OCI-LY1 (cell line): ENCODE results near the gene SSC4D.

Source experiments
- H2AFZ ChIP-seq: fragments of 200-600 bp; sonication (generic), shearing (Covaris generic); 2 replicates; pipeline ENCODE4 v1.6.0; 2014; ENCODE audit warnings: antibody characterized with exemption, mild to moderate bottlenecking, low read length
- H3F3A ChIP-seq: fragments of 200-600 bp; sonication (generic), shearing (Covaris generic); 2 replicates; pipeline ENCODE4 v1.6.0; 2014; ENCODE audit warnings: mild to moderate bottlenecking, antibody characterized with exemption, low read length, moderate library complexity; ENCODE audit not compliant: insufficient read depth
- H3K27ac ChIP-seq: fragments of 200-600 bp; sonication (generic); 2 replicates; pipeline ENCODE4 v1.5.1; 2014; ENCODE audit warnings: low read length, mixed run types, mild to moderate bottlenecking, low read depth; ENCODE audit not compliant: poor library complexity, severe bottlenecking
- H3K27me3 ChIP-seq: fragments of 200-600 bp; sonication (generic); 2 replicates; pipeline ENCODE4 v1.6.0; 2014; ENCODE audit warnings: antibody characterized with exemption, mild to moderate bottlenecking, low read length, moderate library complexity; ENCODE audit not compliant: insufficient read depth
- H3K36me3 ChIP-seq: fragments of 200-600 bp; sonication (generic); 2 replicates; pipeline ENCODE4 v1.6.1; 2014; ENCODE audit warnings: mild to moderate bottlenecking, antibody characterized with exemption, low read length, moderate library complexity, mixed read lengths; ENCODE audit not compliant: insufficient read depth
- H3K4me1 ChIP-seq: fragments of 200-600 bp; sonication (generic); 2 replicates; pipeline ENCODE4 v1.5.1; 2014; ENCODE audit warnings: mild to moderate bottlenecking, low read length, moderate library complexity; ENCODE audit not compliant: insufficient read depth, severe bottlenecking
- H3K4me2 ChIP-seq: fragments of 200-600 bp; sonication (generic), shearing (Covaris generic); 2 replicates; pipeline ENCODE4 v1.6.1; 2014; ENCODE audit warnings: low read length
- H3K4me3 ChIP-seq: fragments of 200-600 bp; sonication (generic); 2 replicates; pipeline ENCODE4 v1.5.1; 2014; ENCODE audit warnings: low read length, low read depth, mild to moderate bottlenecking, mixed read lengths; ENCODE audit not compliant: poor library complexity, severe bottlenecking
- H3K79me2 ChIP-seq: fragments of 200-600 bp; shearing (Covaris generic); 2 replicates; pipeline ENCODE4 v1.6.1; 2016; ENCODE audit warnings: mixed run types, low read length, mixed read lengths; ENCODE audit not compliant: insufficient read depth
- H3K9ac ChIP-seq: fragments of 200-600 bp; sonication (generic), shearing (Covaris generic); 2 replicates; pipeline ENCODE4 v1.6.1; 2014; ENCODE audit warnings: mild to moderate bottlenecking, low read length, mixed read lengths
- H3K9me2 ChIP-seq: fragments of 200-600 bp; sonication (generic), shearing (Covaris generic); 2 replicates; pipeline ENCODE4 v1.6.1; 2014; ENCODE audit warnings: low read depth, mild to moderate bottlenecking, low read length, mixed read lengths
- H3K9me3 ChIP-seq: fragments of 200-600 bp; shearing (Covaris generic); 2 replicates; pipeline ENCODE4 v1.6.1; 2014; ENCODE audit warnings: low read length, mixed read lengths
- H4K20me1 ChIP-seq: fragments of 200-600 bp; sonication (generic), shearing (Covaris generic); 2 replicates; pipeline ENCODE4 v1.6.0; 2016; ENCODE audit warnings: mild to moderate bottlenecking, low read length; ENCODE audit not compliant: insufficient read depth
- EZH2 ChIP-seq: fragments of 200-600 bp; sonication (generic), shearing (Covaris generic); IDR thresholded peaks from 2 replicates; pipeline ENCODE4 v1.8.0; 2017; ENCODE audit warnings: borderline replicate concordance, mixed run types, mild to moderate bottlenecking, antibody characterized with exemption, low read length, moderate library complexity, mixed read lengths
- TF ChIP-seq, protein P1 (sequence below): fragments of 200-600 bp; sonication (generic), shearing (Covaris generic); IDR thresholded peaks from 2 replicates; pipeline ENCODE4 v1.5.1; 2017; ENCODE audit warnings: mild to moderate bottlenecking, antibody characterized with exemption, low read length, moderate library complexity, mixed read lengths

The SSC4D gene

DNA sequence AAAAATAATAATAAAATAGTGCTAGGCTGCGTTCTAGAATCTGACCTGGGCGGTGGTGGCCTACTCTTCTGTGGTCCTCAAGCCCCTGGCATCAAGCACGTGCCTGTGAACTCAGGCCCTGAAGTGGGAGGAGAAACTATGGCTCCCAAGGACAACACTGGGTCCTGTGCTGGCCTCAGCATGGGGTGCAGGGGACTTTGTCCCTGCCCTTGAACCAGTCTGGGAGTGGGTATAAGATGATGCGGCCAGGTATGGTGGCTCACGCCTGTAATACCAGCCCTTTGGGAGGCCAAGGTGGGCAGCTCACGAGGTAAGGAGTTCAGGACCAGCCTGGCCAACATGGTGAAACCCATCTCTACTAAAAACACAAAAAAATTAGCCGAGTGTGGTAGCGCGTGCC, 20.7 kb upstream of the SSC4D start:
- H3K9me3 ChIP-seq, result no peaks in the 10 kb centered on the region
- H3K36me3 ChIP-seq, result no peaks in the 10 kb centered on the region
- H3K4me2 ChIP-seq, result no peak overlapping the region
- H2AFZ ChIP-seq, result no peak overlapping the region
- H3F3A ChIP-seq, result no peaks in the 10 kb centered on the region
- no peak for TF ChIP-seq EZH2
- TF ChIP-seq, protein P1, sequence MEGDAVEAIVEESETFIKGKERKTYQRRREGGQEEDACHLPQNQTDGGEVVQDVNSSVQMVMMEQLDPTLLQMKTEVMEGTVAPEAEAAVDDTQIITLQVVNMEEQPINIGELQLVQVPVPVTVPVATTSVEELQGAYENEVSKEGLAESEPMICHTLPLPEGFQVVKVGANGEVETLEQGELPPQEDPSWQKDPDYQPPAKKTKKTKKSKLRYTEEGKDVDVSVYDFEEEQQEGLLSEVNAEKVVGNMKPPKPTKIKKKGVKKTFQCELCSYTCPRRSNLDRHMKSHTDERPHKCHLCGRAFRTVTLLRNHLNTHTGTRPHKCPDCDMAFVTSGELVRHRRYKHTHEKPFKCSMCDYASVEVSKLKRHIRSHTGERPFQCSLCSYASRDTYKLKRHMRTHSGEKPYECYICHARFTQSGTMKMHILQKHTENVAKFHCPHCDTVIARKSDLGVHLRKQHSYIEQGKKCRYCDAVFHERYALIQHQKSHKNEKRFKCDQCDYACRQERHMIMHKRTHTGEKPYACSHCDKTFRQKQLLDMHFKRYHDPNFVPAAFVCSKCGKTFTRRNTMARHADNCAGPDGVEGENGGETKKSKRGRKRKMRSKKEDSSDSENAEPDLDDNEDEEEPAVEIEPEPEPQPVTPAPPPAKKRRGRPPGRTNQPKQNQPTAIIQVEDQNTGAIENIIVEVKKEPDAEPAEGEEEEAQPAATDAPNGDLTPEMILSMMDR, result no peak
- no peaks in the 10 kb centered on the region; the same call in 1 of the 2 replicates for H3K27me3 ChIP-seq
- no peak overlapping the region for H3K27ac ChIP-seq
- H4K20me1 ChIP-seq, result no peaks in the 10 kb centered on the region
- H3K79me2 ChIP-seq, result no peaks in the 10 kb centered on the region
- H3K4me1 ChIP-seq, result no peaks in the 10 kb centered on the region
- H3K9ac ChIP-seq, result no peak overlapping the region
- no peaks in the 10 kb centered on the region for H3K9me2 ChIP-seq
- no peak overlapping the region for H3K4me3 ChIP-seq

- Histone ChIP-seq H4K20me1 (no peaks in the 10 kb centered on the region), H3K9ac (no peak overlapping the region), H2AFZ (no peak overlapping the region), H3K9me2 (no peaks in the 10 kb centered on the region), H3K27me3 (no peaks in the 10 kb centered on the region; the same call in 1 of the 2 replicates), H3K79me2 (no peaks in the 10 kb centered on the region), H3F3A (no peaks in the 10 kb centered on the region), H3K27ac (no peak overlapping the region), H3K4me1 (no peaks in the 10 kb centered on the region), H3K9me3 (no peaks in the 10 kb centered on the region), H3K36me3 (no peaks in the 10 kb centered on the region), H3K4me3 (no peak overlapping the region), H3K4me2 (no peak overlapping the region)
- TF ChIP-seq EZH2, result no peak
- TF ChIP-seq, protein P1, result no peak
These were observed 19.6 kb upstream of the SSC4D start for GRCh38 chr7:76428868-76429805.

GRCh38 chr7:76428149-76428823, 18.8 kb upstream of the SSC4D start:
- Histone ChIP-seq H3K9ac (no peak overlapping the region), H3K27ac (no peak overlapping the region)
- TF ChIP-seq, protein P1, result no peak
- no peak for TF ChIP-seq EZH2

More at GRCh38 chr7:76428149-76428823, 18.8 kb upstream of the SSC4D start:
- no peaks in the 10 kb centered on the region for H3K79me2 ChIP-seq
- no peaks in the 10 kb centered on the region for H3K9me3 ChIP-seq
- no peaks in the 10 kb centered on the region for H3F3A ChIP-seq
- no peaks in the 10 kb centered on the region for H3K4me1 ChIP-seq
- no peaks in the 10 kb centered on the region for H3K36me3 ChIP-seq
- no peak overlapping the region for H3K4me2 ChIP-seq
- no peak overlapping the region for H3K4me3 ChIP-seq
- H2AFZ ChIP-seq, result no peak overlapping the region
- no peaks in the 10 kb centered on the region for H3K9me2 ChIP-seq
- no peaks in the 10 kb centered on the region for H4K20me1 ChIP-seq
- no peaks in the 10 kb centered on the region; the same call in 1 of the 2 replicates for H3K27me3 ChIP-seq
